Subcutaneous adipose tissue (tissue), 4 donors: ENCODE measurements around the gene SCYL1. TPM values are rescaled to one million over a fixed set of nuclear protein-coding genes. Genes with fewer than 3 reads are reported as not detected.

Source experiments
- CTCF ChIP-seq: fragments of 450-650 bp; IDR thresholded peaks from one replicate; pipeline ENCODE4 v1.5.1; 2016; ENCODE audit warnings: low read depth, mild to moderate bottlenecking, control low read depth, antibody characterized with exemption, moderate library complexity
- total RNA-seq, 4 donors: library from RNA; depleted of rRNA; stranded (reverse); fragments of >200 nt; gene quantifications; one replicate each; pipeline ENCODE4 v1.1.0, GENCODE V29; 2016

The SCYL1 gene
- total RNA-seq, 4 donors from 2014 or later, result 63.1 to 85.3 (median 67.0) TPM

GRCh38 chr11:65504674-65505465 lies 20.0 kb upstream of the SCYL1 start:
- TF ChIP-seq CTCF, result no peak

DNA sequence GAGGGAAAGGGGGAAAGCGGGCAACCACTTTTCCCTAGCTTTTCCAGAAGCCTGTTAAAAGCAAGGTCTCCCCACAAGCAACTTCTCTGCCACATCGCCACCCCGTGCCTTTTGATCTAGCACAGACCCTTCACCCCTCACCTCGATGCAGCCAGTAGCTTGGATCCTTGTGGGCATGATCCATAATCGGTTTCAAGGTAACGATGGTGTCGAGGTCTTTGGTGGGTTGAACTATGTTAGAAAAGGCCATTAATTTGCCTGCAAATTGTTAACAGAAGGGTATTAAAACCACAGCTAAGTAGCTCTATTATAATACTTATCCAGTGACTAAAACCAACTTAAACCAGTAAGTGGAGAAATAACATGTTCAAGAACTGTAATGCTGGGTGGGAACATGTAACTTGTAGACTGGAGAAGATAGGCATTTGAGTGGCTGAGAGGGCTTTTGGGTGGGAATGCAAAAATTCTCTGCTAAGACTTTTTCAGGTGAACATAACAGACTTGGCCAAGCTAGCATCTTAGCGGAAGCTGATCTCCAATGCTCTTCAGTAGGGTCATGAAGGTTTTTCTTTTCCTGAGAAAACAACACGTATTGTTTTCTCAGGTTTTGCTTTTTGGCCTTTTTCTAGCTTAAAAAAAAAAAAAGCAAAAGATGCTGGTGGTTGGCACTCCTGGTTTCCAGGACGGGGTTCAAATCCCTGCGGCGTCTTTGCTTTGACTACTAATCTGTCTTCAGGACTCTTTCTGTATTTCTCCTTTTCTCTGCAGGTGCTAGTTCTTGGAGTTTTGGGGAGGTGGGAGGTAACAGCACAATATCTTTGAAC lies 19.2 kb upstream of the SCYL1 start:
- TF ChIP-seq CTCF, result no peak

- TF ChIP-seq CTCF, result no peak
These were observed 18.6 kb upstream of the SCYL1 start for GRCh38 chr11:65506290-65506771.

DNA sequence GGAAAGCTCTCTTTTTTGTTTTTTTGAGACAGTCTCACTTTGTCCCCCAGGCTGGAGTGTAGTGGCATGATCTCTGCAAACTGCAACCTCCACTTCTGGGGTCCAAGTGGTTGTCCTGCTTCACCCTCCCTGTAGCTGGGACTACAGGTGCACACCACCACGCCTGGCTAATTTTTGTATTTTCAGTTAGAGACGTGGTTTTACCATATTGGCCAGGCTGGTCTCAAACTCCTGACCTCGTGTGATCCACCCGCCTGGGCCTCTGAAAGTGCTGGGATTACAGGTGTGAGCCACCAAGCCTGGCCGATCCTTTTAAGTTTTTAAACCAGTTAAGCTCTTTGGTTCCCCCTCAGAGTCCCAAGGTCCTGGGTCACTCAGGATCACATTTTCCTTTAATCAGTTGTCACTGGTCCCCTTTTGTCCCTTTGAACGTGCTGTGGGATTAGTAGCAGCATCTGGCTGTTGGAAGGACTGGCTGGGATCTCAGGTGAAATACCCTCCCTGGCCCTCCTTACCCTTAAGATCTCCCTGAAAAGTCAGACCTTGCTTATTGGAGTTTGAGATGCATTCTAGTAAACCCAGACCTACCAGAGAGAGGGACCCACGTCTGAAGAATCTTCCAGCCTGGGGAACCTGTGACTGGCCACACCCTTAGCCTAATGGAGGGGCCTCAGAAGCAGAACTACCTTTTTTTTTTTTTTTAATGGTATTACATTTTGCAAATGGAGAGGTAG lies 17.9 kb upstream of the SCYL1 start:
- no peak for TF ChIP-seq CTCF

- TF ChIP-seq CTCF, result no peak
These were observed 8.5 kb upstream of the SCYL1 start for GRCh38 chr11:65516135-65516968.

DNA sequence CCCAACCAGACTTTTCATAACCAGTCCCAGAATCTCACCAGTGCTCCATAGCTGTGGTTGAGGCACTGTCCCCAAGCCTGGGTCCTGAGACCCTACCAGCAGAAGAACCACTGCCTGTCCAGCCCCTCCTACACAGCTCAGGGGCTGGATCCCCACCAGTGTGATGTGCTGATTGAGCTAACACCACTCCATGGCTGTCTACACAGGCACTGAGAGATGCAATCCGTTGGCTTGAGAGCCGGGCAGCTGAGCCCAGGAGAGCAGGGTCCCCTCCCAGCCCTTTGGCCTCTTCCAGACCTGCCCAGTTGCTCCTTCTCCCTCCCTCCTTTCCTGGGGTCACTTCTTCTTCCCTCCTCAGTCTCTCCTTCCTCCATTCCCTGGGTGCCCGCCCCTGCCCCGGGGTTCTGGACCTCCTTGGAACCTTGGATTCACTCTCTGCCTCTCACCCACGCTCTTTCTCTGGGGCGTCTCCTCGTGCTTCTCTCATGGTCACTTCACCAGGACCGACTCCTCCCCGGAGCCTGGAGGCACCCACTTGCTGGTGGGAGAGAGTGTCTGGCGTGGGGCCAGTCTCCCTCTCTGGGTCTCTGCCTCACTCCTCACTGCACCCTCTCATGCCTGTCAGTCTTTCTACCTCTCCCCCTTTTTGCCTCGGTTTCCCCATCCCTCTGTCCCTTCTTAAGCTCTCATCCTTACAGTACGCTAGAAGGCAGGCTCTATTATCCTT lies 706 bp upstream of the SCYL1 start:
- TF ChIP-seq CTCF, result no peak
